Measurements from ENCODE around the gene MFAP2. TPM values are rescaled to one million over a fixed set of nuclear protein-coding genes. Genes with fewer than 3 reads are reported as not detected.

The MFAP2 gene
- total RNA-seq, 1 experiment from 2014 or later = 141 TPM

DNA sequence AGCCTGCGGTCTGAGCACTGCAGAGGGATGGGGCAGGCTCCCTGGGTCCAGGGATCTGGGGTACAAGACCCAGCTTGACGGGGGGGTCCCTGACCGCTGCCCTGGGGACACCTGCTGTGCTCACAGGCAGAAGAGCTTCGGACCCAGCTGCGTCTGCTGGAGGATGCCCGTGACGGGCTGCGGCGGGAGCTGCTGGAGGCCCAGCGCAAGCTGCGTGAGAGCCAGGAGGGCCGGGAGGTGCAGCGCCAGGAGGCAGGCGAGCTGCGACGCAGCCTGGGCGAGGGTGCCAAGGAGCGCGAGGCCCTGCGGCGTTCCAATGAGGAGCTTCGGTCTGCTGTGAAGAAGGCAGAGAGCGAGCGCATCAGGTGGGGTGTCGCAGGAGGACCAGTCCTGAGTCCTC is 25.2 kb downstream of the MFAP2 start:
- Mint-ChIP-seq H3K4me3 (no peak overlapping the region), H3K27ac (no peak overlapping the region), H3K9me3 (no peaks in the 10 kb centered on the region), H3K27me3 (ENCODE audit: low read depth) (no peaks in the 10 kb centered on the region), H3K4me1 (peaks cover under 1% of the 10 kb centered on the region), H3K36me3 (peaks cover 18% of the 10 kb centered on the region)
- CTCF ChIA-PET = interaction anchor here (1.0 kb wide), 1 partner anchor 31 kb away, joined by 6 read pairs; no protein-coding TSS in a partner anchor
- TF ChIP-seq GRHL2 (CRISPR knock-in tag; IDR thresholded peaks at IDR 0.05; ENCODE audit: insufficient replicate concordance, severe bottlenecking) (no peak), NR2C2 (CRISPR knock-in tag; IDR thresholded peaks at IDR 0.05) (no peak), FOXJ3 (CRISPR knock-in tag; IDR thresholded peaks at IDR 0.05; ENCODE audit: borderline replicate concordance) (no peak), ZNF671 (CRISPR knock-in tag; IDR thresholded peaks at IDR 0.05) (no peak), ZNF121 (CRISPR knock-in tag; IDR thresholded peaks at IDR 0.05) (no peak), KAT7 (CRISPR knock-in tag; IDR thresholded peaks at IDR 0.05; ENCODE audit: borderline replicate concordance) (no peak), RORB (CRISPR knock-in tag; IDR thresholded peaks at IDR 0.05) (no peak), CREM (CRISPR knock-in tag; IDR thresholded peaks at IDR 0.05) (no peak), NR3C1 (CRISPR knock-in tag; conservative IDR thresholded peaks at IDR 0.05; ENCODE audit: low read depth) (no peak), ZNF219 (CRISPR knock-in tag; IDR thresholded peaks at IDR 0.05; ENCODE audit: borderline replicate concordance) (no peak), EMX1 (CRISPR knock-in tag; IDR thresholded peaks at IDR 0.05) (no peak), ZNF138 (CRISPR knock-in tag; conservative IDR thresholded peaks at IDR 0.05) (no peak), ETV6 (CRISPR knock-in tag; IDR thresholded peaks at IDR 0.05) (no peak)
- TF ChIP-seq, protein P1, sequence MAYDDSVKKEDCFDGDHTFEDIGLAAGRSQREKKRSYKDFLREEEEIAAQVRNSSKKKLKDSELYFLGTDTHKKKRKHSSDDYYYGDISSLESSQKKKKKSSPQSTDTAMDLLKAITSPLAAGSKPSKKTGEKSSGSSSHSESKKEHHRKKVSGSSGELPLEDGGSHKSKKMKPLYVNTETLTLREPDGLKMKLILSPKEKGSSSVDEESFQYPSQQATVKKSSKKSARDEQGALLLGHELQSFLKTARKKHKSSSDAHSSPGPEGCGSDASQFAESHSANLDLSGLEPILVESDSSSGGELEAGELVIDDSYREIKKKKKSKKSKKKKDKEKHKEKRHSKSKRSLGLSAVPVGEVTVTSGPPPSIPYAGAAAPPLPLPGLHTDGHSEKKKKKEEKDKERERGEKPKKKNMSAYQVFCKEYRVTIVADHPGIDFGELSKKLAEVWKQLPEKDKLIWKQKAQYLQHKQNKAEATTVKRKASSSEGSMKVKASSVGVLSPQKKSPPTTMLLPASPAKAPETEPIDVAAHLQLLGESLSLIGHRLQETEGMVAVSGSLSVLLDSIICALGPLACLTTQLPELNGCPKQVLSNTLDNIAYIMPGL (CRISPR knock-in tag; IDR thresholded peaks at IDR 0.05) = no peak
- TF ChIP-seq, protein P2, sequence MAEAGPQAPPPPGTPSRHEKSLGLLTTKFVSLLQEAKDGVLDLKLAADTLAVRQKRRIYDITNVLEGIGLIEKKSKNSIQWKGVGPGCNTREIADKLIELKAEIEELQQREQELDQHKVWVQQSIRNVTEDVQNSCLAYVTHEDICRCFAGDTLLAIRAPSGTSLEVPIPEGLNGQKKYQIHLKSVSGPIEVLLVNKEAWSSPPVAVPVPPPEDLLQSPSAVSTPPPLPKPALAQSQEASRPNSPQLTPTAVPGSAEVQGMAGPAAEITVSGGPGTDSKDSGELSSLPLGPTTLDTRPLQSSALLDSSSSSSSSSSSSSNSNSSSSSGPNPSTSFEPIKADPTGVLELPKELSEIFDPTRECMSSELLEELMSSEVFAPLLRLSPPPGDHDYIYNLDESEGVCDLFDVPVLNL (CRISPR knock-in tag; IDR thresholded peaks at IDR 0.05; ENCODE audit: borderline replicate concordance, low read depth) = no peak
- TF ChIP-seq, protein P3, sequence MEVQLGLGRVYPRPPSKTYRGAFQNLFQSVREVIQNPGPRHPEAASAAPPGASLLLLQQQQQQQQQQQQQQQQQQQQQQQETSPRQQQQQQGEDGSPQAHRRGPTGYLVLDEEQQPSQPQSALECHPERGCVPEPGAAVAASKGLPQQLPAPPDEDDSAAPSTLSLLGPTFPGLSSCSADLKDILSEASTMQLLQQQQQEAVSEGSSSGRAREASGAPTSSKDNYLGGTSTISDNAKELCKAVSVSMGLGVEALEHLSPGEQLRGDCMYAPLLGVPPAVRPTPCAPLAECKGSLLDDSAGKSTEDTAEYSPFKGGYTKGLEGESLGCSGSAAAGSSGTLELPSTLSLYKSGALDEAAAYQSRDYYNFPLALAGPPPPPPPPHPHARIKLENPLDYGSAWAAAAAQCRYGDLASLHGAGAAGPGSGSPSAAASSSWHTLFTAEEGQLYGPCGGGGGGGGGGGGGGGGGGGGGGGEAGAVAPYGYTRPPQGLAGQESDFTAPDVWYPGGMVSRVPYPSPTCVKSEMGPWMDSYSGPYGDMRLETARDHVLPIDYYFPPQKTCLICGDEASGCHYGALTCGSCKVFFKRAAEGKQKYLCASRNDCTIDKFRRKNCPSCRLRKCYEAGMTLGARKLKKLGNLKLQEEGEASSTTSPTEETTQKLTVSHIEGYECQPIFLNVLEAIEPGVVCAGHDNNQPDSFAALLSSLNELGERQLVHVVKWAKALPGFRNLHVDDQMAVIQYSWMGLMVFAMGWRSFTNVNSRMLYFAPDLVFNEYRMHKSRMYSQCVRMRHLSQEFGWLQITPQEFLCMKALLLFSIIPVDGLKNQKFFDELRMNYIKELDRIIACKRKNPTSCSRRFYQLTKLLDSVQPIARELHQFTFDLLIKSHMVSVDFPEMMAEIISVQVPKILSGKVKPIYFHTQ (CRISPR knock-in tag; IDR thresholded peaks at IDR 0.05) = no peak
- TF ChIP-seq, protein P4, sequence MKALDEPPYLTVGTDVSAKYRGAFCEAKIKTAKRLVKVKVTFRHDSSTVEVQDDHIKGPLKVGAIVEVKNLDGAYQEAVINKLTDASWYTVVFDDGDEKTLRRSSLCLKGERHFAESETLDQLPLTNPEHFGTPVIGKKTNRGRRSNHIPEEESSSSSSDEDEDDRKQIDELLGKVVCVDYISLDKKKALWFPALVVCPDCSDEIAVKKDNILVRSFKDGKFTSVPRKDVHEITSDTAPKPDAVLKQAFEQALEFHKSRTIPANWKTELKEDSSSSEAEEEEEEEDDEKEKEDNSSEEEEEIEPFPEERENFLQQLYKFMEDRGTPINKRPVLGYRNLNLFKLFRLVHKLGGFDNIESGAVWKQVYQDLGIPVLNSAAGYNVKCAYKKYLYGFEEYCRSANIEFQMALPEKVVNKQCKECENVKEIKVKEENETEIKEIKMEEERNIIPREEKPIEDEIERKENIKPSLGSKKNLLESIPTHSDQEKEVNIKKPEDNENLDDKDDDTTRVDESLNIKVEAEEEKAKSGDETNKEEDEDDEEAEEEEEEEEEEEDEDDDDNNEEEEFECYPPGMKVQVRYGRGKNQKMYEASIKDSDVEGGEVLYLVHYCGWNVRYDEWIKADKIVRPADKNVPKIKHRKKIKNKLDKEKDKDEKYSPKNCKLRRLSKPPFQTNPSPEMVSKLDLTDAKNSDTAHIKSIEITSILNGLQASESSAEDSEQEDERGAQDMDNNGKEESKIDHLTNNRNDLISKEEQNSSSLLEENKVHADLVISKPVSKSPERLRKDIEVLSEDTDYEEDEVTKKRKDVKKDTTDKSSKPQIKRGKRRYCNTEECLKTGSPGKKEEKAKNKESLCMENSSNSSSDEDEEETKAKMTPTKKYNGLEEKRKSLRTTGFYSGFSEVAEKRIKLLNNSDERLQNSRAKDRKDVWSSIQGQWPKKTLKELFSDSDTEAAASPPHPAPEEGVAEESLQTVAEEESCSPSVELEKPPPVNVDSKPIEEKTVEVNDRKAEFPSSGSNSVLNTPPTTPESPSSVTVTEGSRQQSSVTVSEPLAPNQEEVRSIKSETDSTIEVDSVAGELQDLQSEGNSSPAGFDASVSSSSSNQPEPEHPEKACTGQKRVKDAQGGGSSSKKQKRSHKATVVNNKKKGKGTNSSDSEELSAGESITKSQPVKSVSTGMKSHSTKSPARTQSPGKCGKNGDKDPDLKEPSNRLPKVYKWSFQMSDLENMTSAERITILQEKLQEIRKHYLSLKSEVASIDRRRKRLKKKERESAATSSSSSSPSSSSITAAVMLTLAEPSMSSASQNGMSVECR (CRISPR knock-in tag; IDR thresholded peaks at IDR 0.05; ENCODE audit: borderline replicate concordance) = no peak
- TF ChIP-seq, protein P5, sequence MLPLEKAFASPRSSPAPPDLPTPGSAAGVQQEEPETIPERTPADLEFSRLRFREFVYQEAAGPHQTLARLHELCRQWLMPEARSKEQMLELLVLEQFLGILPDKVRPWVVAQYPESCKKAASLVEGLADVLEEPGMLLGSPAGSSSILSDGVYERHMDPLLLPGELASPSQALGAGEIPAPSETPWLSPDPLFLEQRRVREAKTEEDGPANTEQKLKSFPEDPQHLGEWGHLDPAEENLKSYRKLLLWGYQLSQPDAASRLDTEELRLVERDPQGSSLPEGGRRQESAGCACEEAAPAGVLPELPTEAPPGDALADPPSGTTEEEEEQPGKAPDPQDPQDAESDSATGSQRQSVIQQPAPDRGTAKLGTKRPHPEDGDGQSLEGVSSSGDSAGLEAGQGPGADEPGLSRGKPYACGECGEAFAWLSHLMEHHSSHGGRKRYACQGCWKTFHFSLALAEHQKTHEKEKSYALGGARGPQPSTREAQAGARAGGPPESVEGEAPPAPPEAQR (CRISPR knock-in tag; IDR thresholded peaks at IDR 0.05) = no peak
- ATAC-seq (no peak), DNase-seq (ENCODE audit: low spot score) (no peak)
- POLR2A ChIA-PET = interaction anchor here (0.5 kb wide), 1 partner anchor 31 kb away, joined by 4 read pairs; no protein-coding TSS in a partner anchor
